CD4-positive, alpha-beta T cell treated with Interleukin-6 for 4 hours (primary cell): Measurements from ENCODE around the gene CPLX3.

ENCODE experiments used
- DNase-seq: peaks from one replicate; pipeline ENCODE4 v3.0.0-alpha.2; 2020; ENCODE audit warnings: mixed read lengths

CPLX3 gene

DNA sequence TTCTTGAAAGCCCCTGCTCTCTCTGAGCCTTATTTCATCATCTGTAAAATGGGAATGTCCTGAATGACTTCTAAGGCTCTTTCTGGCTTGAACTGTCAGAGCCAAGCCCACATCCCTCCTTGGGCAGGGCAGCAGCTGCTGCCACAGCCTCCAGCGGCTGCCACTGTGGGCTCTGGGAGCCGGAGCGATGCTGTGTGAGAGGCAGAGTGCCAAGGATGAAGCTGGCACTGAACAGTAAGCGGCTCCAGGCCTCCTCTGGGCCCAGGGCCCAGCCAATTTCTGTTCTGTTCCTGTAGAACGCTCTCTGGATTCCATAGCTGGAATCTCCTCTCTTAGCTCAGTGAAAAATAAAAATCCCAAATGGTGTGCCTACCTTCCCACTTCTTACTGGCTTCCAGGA is 4.4 kb downstream of the CPLX3 start:
- no peak for DNase-seq

DNA sequence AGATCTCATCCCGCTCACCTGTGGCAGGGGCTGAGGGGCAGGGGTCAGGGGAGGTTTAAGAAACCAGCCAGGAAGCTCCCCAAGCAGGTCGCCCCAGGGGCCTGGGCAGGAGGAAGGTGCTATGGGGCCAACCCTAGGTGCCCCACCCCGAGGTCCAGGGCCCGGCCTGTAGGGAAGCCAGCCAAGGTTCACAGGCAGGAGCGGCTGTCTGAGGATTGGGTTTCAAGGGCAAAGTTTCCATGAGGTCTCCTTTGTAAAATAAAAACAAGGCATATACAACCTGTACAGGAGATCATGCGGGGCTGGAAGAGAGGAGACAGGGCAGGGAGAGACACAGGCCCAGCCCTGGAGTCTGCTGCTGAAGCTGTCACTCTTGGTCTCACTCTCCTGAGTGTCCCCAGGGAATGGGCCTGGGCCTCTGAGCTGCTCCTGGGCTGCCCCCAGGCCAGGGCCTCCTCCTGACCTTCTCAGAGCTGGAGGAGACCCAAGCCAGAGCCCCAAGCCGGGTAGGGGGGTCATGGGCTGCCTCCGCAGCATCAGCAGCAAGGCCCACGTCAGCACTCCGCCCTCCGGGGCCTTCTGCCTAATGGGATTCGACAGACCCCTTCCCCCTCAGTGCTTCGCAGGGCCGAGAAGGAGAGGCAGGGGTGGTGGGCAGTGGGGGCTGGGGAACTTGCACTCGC is 5.5 kb downstream of the CPLX3 start:
- DNase-seq: no peak

DNA sequence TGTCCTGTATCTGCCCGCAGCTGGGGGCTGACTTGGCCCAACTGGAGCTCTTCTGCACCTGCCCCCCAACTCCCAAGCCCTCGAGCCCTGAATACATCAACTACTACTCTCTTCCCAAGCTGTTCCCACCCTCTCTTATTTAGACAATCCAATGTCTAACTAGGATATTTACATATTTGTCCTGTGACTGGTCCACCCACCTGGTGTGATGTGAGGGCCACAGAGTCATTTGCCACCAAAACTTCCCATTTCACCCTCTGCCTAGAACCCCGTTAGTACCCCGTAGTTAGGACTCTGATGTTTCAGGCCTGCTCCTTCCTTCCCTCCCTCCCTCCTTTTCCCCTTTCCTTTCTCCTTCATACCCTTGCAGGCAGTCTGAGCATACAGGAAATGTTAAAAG is 6.4 kb downstream of the CPLX3 start:
- no peak for DNase-seq

DNA sequence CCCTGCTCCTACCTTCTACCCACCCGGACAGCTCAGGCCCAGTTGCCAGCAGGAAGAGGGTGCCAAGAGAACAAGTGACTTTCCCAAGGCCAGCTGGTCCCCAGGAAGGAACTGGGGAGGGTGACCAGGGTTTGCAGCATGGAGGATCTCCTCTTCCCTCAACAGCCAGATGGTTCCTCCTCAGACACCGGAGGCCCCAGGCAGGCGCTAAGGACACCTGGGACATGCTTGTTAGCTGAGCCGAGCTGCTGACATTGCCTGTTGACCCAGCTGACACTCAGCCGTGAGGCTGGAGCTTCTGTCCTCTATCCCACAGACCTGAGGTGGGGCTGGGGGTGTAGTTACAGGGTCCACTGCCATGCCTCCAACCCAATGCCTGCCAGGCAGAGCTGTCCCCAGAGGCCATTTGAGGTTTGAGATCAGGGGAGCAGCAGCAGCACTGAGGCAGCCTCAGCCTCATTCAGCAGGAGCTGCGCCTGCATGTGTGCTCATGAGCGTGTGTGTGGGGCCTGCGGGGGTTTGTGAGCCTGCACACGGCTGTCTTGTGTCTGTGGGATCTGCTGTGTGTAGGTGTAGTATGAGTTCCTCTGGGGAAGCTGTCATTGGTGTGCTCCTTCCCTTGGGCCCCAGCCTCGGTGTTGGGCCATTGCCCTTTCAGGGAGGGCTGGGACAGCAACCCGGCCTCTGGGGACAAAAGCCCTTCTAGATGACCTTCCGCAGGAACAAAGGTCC is 7.1 kb downstream of the CPLX3 start:
- DNase-seq: no peak

DNA sequence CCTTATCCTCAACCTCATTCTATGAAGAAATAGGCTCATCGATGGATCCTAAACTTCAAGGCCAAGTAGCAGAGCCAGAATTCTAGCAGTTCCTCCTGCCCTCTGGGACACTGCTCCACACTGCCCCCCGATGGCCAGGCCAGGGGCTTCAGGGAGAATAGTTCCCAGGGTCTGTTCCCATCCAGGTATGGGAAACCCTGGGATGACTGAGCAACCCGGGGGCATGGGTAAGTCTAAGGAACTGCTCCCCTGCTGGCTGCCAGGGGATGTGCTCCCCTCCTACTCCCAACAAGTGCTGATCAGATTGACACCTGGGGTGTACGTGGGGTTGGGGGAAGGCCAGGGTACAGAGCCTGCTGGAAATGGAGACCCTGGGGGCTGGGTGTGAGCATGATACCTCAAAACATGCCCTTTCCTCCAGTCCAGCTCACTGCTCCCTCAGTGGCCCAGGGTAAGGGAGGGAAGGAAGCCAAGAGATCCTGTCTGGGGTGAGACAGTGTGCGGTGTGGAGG is 8.9 kb downstream of the CPLX3 start:
- peak; percentile 64 for DNase-seq

DNA sequence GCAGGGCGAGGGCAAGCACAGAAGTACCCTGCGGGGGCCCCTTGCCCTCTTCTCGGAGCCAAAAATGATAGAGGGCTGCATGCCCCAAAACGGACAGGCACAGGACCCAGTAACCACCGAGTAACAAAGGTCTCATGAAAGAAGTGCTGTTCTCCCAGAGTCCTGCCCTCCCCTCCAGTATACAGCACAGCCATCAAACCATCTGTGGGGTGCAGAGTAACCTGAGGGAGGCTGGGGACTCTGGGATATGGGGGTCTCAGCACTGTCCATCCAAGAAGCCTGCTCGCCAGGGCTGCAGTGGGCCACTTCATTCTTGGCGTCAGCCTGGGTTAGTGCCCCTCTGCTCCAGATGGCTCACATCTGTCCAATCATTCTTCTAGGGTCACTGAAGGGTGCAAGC is 10.4 kb downstream of the CPLX3 start:
- DNase-seq: no peak

DNA sequence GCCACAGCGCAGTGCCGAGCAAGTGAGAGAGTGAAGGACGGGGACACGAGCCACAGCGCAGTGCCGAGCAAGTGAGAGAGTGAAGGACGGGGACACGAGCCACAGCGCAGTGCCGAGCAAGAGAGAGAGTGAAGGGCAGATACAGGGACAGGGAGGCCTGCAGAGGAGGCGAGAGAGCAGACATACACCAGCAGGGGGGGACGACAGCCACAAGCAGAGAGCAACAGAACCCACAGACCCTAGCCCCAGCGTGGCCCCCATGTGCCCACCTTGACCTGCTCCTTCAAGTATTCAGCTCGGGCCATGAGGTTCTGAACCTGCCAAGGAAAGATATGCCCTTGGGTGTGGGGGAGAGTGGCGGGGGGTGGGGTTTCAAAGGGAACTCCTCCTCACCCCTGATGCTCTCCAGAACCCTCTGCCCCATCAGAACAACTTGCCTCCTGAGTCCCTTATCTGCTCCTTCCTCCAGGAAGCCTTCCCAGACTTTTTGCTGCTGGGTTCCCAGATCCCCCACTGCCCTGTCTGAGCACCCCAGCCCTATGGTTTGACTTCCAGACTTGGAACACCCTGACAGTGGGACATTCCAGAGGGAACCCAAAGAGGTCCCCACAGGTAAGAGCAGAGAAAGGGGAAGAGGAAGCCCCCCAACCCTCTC is 11.2 kb downstream of the CPLX3 start:
- no peak for DNase-seq

DNA sequence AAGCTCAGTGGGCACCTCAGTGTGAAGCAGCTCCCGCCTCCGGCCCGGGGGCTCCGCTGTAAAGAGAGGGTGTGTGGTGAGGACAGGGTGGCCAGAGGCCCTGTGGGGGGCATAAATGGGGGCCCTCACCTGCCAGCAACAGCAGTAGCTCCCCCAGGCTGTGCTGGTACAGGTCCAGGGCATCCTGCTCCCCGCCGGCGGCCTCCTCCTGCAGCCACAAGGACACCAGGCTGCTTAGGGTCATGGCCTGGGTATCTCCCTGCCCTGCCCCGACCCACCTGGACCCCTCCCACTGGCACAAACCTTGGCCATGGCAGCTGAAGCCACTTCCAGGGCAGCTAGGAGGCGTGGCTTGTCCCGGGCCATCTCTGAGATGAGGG is 11.7 kb downstream of the CPLX3 start:
- DNase-seq: no peak

DNA sequence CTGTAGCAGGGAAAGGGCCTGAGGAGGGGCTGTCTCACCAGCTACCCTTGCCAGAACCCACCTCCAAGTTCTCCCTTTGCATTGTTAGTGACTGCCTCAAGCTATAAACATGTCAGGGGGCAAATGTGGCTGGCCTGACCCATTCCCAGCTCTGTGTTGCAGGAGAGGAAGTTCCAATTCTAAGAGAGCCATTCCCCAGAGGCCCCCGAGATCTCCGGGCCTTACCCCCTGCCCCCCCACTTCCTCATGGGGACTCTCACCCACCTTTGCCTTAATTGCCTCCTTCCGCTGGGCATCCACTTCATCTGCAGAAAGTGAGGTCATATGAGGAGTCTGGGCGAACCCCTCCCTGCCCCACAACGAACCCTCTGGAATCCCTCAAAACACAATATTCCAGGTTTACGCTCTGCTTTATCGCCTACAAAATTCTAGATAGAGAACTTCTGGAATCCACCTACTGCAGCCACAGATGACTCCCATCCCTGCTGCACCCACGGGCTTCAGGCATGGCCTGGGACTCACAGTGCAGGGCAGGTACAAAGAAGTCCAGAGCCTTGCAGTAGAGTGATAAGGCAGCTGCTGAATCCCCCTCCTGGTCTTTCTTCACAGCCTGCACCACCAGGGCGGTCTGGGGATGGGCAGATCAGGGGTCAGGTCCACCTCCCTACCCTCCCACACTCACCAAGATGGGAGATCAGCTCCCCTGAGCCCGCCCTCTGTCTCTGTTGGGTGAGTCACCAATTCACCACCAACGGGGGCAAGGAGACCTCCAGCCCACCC is 12.5 kb downstream of the CPLX3 start:
- no peak for DNase-seq

DNA sequence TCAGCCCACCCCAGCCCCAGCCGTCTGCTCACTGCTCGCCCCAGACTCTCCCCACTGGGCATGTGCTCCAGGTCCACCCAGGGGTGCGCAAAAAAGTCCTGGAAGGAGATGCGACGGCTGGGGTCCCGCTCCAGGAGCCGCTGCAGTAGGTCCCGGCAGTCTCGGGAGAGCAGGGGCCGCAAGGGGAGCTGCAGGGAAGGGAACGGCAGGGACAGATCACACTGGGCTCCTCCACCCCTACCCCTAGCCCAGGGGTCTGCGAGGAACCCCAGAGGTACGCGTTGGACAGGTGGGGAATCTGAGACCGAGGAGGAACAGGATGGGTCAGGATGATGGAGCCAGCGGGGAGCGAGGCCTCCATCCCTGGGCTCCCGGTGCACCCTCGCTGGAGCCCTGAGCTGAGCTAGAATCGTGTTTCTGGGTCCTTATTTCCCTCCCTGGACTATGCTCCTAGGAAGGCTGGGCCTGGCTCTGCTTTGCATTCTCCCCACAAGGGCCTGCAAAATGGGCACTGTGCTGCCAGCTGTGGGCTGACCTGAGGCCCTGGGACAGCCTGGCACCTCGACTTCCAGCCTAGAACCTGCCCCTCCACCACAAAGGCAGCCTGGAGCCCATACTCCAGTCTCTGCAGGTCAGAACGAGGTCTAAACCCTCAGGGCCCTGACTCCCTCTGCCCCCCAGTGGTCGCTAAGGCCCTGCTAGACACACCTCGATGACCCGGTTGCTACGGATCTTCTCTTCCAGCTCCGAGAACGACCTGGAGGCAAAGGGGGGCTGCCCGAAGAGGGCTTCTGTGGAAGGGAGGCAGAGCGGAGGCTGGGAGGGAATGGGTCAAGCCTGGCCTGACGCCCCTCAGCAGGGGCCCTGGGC is 13.3 kb downstream of the CPLX3 start:
- DNase-seq: no peak

DNA sequence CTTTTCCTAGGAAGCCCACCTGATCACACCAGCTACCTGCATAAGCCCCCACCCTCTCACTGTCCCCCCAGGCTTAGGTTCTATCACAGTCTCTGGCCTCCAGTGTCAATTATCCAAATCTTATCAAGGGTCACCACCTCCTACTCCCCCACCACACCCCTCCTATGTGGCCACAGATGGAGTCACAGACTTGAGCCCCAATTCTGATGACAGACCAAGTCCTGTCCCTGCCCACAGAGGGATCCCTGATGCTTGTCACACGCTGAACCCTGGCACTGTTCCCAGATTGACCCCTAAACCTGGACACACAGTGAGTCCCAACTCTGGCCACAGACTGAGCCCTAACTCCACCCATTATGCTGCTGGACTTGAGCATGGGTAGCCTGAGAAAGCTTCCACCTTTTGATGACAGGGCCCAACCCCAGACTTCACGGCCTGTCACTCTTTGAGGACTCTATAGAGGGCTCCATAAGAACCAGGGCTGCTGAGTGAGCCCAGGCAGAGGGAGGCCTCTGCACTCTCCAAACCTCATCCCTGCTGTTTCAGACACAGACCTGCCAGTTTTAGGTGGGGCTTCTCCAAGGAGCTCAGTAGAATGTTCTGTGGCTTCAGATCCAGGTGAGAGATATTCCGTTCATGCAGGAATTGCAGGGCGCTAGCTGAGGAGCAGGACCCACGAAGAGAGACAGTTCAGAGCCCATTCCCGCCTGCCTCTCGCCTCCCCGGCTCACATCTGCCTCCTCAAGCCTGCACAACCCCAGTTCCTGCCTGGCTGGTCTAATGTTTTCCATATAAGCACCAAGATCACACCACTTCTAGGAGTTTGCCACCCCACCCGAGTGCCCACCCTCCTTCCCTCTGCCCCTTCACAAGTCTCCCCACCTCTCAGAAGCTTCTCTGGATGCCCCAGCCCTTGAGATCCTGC is 14.7 kb downstream of the CPLX3 start:
- DNase-seq: no peak

DNA sequence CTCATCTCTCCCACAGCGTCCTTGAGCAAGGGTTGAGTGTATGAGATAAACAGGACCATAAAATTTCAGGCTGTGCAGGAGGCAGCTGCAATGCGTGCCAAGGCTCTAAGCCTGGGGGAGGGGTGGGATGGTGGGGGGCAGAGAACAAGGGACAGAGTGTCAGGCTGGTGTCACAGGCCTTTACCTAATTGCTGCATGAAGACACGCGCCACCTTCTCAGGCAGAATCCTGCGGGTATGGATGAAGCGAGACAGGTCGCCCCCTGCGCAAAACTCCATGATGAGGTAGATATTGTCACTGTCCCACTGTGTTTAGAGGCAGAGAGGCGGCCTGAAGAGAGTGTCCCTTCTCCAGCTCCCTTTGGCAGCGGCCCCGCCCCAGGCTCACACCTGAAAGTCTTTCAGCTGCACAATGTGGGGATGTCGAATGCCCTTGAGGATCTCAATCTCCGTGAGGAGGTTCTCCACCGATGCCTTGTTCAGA is 15.5 kb downstream of the CPLX3 start:
- no peak for DNase-seq

DNA sequence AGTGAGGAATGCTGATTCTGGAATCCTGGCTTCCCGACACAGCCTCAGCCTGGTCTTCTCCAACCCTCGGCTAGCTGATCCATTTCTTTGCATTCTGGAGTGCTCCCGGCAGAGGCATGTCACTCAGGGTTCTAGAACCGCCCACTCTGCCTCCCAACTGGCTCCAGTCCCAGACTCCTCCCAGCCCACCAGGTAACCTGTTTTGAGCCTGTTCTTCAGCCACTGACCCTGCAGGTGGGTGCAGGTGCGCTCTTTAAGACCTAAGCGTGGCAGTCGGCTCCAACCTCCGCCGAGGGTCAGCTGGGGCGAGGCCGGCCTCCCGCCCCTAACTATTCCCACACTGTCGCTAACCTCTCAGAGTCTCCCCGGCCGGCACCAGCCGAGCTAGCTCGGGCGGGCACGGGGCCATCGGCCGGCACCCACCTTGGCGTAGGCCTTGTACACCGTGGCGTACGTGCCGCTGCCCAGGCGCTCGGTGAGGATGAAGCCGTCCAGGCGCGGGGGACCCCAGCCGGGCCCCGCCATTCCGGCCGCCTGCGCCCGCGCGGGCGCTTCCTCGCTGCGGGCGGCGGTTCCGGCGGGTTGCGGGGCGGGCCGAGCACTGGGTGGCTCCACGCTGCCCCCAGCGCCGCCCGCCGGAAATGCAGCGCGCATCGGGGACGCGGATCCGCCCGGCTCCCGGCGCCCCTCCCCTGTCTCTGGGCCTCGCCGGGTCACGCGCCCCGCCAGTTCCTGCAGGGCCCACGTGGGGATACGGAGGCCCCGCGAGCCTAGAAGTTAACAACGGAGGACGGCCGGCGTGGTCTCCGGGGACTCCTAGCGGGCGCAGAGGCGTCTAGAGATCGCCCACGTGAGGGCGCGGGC is 16.4 kb downstream of the CPLX3 start, which contains the start of gene ULK3:
TSS of gene ULK3 (minus strand) at position 576 of the 864 bp plus-strand sequence. CDS start at position 525, 51 bp downstream.
- peak; percentile 94 for DNase-seq

DNA sequence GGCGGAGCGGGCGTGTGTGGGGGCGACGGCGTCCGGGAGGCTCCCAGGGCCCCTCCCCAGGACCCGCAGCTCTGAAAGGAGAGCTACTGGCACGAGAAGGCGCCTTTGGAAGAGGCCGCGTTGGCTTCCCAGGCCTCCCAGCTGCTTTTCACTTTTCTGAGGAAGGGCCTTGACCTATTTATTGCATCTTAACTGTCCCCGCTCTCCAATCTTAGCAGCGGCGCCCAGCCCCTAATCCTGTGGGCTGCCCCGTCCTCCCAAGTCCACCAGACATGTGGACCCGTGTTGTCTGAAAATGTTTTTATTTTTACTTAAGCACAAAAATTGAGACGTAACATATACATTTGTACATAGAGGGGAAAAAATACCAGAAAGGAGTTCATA is 17.0 kb downstream of the CPLX3 start:
- no peak for DNase-seq

DNA sequence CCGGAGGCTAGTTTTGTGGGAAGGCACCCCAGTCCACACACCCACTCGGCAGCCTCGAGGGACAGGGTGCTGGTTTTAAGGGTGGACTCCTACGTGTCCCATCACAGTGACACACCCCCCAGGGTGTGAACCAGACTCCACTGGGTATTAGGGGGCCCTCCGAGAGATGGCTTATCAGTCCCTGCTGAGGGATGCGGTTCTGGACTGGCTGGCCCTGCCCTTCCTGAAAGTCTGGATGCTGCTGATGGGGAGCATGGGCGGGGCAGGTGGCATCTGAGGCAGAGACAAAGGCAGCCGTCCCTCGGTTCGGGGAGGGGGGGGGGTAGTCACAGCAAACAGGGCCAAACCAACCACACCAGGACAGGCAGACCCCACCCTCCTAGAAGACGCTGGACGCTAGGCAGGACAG is 17.5 kb downstream of the CPLX3 start:
- DNase-seq: peak; percentile 16

DNA sequence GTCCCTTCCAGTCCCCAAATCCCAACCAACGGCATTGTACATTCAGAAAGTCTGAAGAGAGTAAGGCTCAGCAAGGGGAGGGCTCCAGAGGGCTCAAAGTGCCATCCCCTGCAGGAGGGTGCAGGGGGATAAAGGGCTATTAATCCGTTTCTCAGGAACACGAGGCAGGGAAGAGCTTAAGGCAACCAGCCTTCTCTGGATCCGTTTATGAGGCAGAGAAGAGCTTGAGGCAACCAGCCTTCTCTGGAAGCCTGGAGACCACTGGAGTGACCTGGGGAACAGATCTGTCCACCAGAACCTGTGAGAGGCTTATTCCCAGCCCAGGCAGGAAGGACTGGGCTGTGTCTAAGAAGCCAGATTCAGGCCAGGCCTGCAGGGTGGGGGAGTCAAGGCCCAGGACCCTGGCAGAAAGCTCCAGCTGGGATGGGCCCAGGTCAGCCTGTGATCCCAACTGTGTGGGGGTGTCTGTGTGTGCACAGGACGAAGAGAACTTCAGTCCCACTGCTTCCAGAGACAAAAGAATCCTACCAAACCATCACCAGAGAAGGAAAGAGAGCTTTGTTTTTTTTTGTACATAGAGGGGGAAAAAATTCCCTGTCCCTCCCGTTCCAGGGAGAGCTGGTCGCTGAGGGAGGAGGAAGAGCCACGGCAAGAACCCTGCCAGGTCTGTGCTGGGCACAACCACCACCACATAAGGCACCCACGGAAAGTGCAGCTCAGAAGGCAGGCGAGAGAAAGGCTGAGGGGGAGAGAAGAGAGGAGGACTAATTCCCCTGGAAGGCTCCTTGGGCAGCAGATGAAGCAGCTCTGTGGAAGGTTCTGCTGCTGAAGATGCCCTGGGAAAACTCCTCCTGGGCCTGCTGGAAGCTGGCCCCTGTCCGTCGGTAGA is 18.1 kb downstream of the CPLX3 start:
- no peak for DNase-seq

DNA sequence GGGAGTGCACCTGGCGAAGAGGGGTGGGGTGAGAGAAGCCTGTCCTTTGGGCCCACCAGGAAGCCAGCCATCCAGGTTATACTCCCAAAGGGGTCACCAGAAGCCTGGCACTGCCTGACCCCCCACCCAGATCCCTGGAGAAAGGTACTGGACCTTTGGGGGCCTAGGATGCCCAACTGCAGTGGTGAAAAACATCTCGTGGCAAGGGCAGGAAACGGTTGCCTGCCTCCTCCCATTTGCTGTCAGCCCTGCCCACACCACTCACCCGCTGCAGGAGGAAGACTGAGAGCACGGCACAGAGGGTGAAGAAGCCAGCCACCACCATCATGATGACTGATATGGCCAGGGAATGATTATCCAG is 18.8 kb downstream of the CPLX3 start:
- peak; percentile 80 for DNase-seq

DNA sequence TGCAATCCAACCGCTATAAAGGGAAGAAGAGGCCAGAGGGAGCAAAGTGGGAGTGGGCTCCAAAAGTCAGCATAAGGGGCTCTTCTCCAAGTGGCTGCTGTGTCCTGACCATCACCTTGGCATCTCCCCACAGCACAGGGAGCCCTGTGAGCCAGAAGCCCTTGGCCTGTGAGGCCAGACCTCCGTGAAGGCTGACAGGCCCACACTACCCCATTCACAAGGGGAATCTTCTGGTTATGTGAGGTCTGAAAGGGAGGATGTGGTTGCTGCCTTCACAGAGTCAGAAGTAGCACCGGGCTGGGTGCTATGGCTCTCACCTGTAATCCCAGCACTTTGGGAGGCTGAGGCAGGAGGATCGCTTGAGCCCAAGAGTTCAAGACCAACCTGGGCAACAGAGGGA is 19.2 kb downstream of the CPLX3 start:
- peak; percentile 35 for DNase-seq

DNA sequence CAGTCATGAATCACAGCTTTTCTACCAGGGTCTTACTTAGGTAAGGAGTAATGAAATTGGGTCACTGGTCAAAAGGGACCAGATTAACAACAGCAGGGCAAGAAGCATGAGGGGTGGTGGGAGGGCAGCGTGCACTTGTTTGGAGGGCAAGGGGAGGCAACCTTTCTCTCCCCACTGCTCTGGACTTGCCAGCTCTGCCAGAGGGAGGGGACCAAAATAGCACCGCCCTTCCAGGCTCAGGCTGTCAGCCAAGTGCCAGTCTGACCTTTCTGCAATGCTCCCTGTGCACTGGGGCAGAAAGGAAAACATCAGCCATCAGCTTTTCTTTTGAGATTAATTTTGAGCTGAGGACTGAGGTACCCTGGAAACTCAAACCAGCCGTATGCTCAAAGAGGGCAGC is 21.0 kb downstream of the CPLX3 start:
- DNase-seq: no peak
